ENCODE measurements around the gene FTCD. TPM values are rescaled to one million over a fixed set of nuclear protein-coding genes. Genes with fewer than 3 reads are reported as not detected.

The FTCD gene
- polyA plus RNA-seq, 1 donor, result 61.8 TPM

DNA sequence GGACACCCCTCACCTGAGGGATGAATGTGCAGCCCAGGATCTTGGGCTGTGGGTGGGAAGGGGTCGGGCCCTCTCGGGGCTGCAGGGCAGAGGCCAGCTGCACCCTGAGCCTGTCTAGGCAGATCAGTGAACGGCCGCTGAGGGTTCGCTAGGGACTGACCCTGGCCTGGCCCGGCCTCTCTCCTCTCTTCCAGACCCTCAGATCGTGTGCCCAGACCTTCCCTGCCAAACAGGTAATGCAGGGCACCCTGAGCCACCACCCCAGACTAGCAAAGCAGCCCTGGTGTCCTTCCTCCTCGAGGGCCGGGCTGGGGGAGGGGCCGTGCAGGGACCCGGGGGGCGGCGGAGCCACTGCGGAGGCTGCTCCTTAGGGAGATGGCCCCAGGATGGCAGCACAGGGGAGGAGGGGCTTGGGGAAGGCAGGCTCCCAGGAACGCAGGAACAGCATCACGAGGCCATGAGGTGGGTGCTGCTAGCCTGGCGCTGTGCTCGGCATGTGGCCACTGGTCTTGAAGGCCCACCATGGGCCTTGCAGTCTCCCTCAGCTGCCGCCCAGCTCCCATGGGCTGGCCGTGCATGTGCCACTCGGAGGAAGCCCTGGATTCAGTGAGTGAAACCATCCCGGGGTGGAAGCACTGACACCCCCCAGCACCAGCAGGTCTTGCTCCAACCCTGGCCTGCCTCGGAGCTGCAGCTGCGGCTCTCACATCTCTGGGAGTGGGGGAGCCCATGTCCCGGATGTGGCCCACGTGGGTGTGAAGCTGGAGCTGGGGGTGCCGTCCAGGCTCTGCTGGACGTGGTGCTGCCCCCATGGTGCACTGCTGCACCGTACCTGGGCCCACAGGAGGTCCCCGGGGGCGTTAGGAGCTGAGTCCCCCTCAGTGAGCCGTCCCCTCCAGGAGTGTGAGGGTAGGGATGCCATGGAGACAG is 28.8 kb downstream of the FTCD start:
- Histone ChIP-seq H3K9me3 (ENCODE audit: control insufficient read depth, low read depth, low read length) (no peaks in the 10 kb centered on the region), H3K27ac (ENCODE audit: low read length) (no peak overlapping the region), H3K27me3 (ENCODE audit: control insufficient read depth, insufficient read depth, low read length) (no peaks in the 10 kb centered on the region), H3K4me3 (ENCODE audit: low read length) (no peak overlapping the region), H3K36me3 (ENCODE audit: control insufficient read depth, insufficient read depth, low read length) (peaks cover 16% of the 10 kb centered on the region), H3K4me1 (ENCODE audit: control insufficient read depth, insufficient read depth, low read length) (no peaks in the 10 kb centered on the region)
- no CpG with 5 or more reads among the region's 32 CpGs for WGBS (ENCODE audit: insufficient coverage, low lambda C conversion rate)
- DNase-seq, result no peak

DNA sequence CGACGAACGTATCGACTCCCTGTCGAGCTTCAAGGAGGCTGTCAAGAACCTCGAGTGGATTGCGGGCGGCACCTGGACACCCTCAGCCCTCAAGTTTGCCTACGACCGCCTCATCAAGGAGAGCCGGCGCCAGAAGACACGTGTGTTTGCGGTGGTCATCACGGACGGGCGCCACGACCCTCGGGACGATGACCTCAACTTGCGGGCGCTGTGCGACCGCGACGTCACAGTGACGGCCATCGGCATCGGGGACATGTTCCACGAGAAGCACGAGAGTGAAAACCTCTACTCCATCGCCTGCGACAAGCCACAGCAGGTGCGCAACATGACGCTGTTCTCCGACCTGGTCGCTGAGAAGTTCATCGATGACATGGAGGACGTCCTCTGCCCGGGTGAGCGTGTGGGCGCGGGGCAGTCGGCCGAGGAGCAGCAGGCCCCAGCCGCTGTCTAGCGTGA is 29.5 kb downstream of the FTCD start:
- WGBS (ENCODE audit: insufficient coverage, low lambda C conversion rate), result no CpG with 5 or more reads among the region's 47 CpGs
- H3K9me3 ChIP-seq (ENCODE audit: control insufficient read depth, low read depth, low read length), result no peaks in the 10 kb centered on the region
- peaks cover 21% of the 10 kb centered on the region for H3K36me3 ChIP-seq (ENCODE audit: control insufficient read depth, insufficient read depth, low read length)
- H3K4me3 ChIP-seq (ENCODE audit: low read length), result no peak overlapping the region
- no peaks in the 10 kb centered on the region for H3K4me1 ChIP-seq (ENCODE audit: control insufficient read depth, insufficient read depth, low read length)
- DNase-seq, result no peak
- H3K27ac ChIP-seq (ENCODE audit: low read length), result no peak overlapping the region
- H3K27me3 ChIP-seq (ENCODE audit: control insufficient read depth, insufficient read depth, low read length), result no peaks in the 10 kb centered on the region

DNA sequence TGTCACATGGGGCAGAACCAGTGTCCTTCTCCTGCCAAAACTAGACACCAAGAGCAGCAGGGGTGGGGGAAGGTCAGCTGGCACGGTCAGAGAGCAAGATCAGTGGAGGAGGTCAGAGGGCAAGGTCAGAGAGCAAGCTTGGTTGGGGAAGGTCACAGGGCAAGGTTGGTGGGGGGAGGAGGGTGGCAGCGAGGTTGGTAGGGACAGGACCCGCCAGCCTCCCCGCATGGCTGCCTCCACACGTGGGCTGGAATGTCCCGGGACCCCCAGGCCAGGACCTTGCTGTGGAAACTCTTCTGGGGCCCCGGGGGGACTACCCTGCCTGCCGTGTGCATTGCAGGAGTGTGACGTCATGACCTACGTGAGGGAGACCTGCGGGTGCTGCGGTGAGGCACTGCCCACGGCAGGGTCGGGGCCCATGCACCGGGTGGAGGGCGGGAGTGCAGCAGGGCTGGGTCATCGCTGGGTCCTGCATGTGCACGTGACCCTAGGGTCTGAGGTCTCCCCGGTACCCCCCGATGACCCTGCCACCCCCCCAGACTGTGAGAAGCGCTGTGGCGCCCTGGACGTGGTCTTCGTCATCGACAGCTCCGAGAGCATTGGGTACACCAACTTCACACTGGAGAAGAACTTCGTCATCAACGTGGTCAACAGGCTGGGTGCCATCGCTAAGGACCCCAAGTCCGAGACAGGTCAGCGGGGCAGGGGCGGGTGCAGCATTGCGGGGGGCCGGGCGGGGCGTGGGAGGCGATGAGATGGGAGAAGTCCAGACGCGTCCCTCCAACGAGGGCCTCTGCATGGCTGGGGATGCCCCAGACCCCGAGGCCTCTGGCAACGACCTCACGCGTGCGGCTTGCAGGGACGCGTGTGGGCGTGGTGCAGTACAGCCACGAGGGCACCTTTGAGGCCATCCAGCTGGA is 30.2 kb downstream of the FTCD start:
- Histone ChIP-seq H3K36me3 (ENCODE audit: control insufficient read depth, insufficient read depth, low read length) (peaks cover 27% of the 10 kb centered on the region), H3K4me1 (ENCODE audit: control insufficient read depth, insufficient read depth, low read length) (no peaks in the 10 kb centered on the region), H3K4me3 (ENCODE audit: low read length) (no peak overlapping the region), H3K27ac (ENCODE audit: low read length) (no peak overlapping the region), H3K27me3 (ENCODE audit: control insufficient read depth, insufficient read depth, low read length) (no peaks in the 10 kb centered on the region), H3K9me3 (ENCODE audit: control insufficient read depth, low read depth, low read length) (no peaks in the 10 kb centered on the region)
- no peak for DNase-seq
- no CpG with 5 or more reads among the region's 49 CpGs for WGBS (ENCODE audit: insufficient coverage, low lambda C conversion rate)

DNA sequence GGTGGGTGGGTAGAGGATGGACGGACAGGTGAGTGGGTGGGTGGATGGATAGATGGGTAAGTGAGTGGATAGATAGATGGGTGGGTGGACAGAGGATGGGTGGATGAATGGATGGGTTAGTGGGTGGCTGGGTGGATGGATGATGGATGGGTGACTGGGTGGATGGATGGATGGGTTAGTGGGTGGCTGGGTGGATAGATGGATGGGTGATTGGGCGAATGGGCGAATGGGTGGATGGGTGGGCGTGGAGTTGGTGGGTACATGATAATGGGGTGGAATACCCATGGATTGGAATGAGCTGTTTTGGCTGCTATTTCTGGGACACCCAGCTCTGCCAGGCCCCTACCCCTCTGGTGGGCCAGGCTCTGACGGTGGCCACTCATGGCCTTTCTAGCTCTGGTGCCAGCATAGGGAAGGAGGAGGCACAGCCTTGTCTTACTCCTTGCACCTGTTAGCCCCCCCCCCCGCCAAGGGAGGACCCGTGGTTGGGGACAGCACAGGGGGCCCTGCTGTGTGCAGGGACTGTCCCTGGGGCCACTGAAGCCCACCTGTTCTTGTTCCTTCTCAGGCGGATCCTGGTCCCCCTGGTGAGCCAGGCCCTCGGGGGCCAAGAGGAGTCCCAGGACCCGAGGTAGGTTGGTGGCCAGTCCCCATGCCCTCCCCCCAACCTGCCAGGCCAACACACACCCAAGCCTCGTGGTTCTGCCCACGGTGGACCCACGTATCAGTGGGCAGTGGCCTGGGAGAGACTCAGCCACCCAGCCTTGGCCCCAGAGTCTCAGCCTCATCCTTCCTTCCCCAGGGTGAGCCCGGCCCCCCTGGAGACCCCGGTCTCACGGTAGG is 31.1 kb downstream of the FTCD start:
- 100% methylated on average over 1 of the region's 16 CpGs for WGBS (ENCODE audit: insufficient coverage, low lambda C conversion rate)
- Histone ChIP-seq H3K27ac (ENCODE audit: low read length) (no peak overlapping the region), H3K36me3 (ENCODE audit: control insufficient read depth, insufficient read depth, low read length) (peaks cover 32% of the 10 kb centered on the region)

DNA sequence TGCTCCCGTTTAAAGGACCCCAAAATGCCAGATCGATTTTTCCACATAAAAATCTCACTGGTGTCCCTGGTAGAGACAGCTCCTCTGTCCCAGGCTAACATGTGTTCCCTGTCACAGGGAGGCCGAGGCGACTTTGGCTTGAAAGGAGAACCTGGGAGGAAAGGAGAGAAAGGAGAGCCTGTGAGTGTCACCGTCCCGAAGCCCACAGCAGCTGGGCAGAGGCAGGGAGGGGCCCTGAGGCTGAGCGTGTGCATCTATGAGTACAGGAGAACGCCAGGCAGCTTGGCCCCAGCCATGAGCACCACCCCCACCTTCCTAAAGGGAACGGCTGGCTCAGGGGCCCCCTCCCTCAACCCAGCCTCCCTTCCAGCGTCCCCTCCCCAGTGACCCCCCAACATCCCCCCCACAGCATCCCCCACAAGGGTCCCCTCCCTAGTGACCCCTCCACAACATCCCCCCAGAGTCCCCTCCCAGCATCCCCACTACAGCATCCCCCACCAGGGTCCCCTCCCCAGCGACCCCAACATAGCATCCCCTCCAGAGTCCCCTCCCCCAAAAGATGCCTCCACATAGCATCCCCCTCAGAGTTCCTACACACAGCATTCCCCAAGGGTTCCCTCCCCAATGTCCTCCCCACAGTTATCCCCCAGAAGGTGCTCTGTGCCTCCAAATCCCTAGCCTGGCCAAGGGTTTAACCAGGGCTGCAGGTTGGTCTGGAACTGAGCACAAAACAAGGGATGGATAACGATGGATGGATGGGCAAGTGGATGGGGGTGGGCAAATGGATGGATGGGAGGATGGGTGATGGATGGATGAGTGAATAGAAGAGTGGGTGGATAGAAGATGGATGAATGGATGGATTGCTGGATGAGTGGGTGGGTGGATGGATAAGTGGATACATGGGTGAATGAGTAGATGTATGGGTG is 32.4 kb downstream of the FTCD start:
- DNase-seq, result no peak
- no peaks in the 10 kb centered on the region for H3K4me1 ChIP-seq (ENCODE audit: control insufficient read depth, insufficient read depth, low read length)
- no peak overlapping the region for H3K4me3 ChIP-seq (ENCODE audit: low read length)
- no peaks in the 10 kb centered on the region for H3K27me3 ChIP-seq (ENCODE audit: control insufficient read depth, insufficient read depth, low read length)
- WGBS (ENCODE audit: insufficient coverage, low lambda C conversion rate), result 92% methylated on average over 1 of the region's 12 CpGs
- no peak overlapping the region for H3K27ac ChIP-seq (ENCODE audit: low read length)
- peaks cover 36% of the 10 kb centered on the region for H3K36me3 ChIP-seq (ENCODE audit: control insufficient read depth, insufficient read depth, low read length)
- H3K9me3 ChIP-seq (ENCODE audit: control insufficient read depth, low read depth, low read length), result no peaks in the 10 kb centered on the region

More for the DNA sequence above, 31.1 kb downstream of the FTCD start:
- Histone ChIP-seq H3K27me3 (ENCODE audit: control insufficient read depth, insufficient read depth, low read length) (no peaks in the 10 kb centered on the region), H3K4me1 (ENCODE audit: control insufficient read depth, insufficient read depth, low read length) (no peaks in the 10 kb centered on the region), H3K9me3 (ENCODE audit: control insufficient read depth, low read depth, low read length) (no peaks in the 10 kb centered on the region), H3K4me3 (ENCODE audit: low read length) (no peak overlapping the region)
- no peak for DNase-seq

DNA sequence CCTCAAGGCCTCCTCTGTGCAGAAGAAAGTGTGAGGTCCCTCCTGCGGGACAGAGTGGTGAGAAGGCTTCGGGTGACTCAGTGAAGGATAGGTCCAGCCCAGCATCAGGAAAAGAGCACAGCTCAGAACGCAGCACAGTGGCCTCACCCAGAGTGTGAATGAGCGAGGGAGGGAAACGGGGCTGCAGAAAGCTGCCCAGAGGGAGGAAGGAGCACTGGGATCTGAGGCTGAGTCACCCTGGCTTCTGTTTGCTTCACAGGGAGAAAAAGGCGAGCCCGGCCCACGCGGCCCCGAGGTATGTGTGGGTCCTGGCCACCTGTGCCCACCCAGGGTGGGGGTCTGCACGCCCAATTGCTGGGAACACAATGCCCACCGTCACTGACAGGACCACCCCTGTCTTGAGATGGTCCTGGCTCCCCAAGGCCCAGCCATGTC is 33.1 kb downstream of the FTCD start:
- no peak overlapping the region for H3K4me3 ChIP-seq (ENCODE audit: low read length)
- H3K36me3 ChIP-seq (ENCODE audit: control insufficient read depth, insufficient read depth, low read length), result peaks cover 34% of the 10 kb centered on the region
- H3K27ac ChIP-seq (ENCODE audit: low read length), result no peak overlapping the region
- WGBS (ENCODE audit: insufficient coverage, low lambda C conversion rate), result 80% methylated on average over 1 of the region's 12 CpGs
- H3K27me3 ChIP-seq (ENCODE audit: control insufficient read depth, insufficient read depth, low read length), result no peaks in the 10 kb centered on the region
- DNase-seq, result no peak
- no peaks in the 10 kb centered on the region for H3K9me3 ChIP-seq (ENCODE audit: control insufficient read depth, low read depth, low read length)
- H3K4me1 ChIP-seq (ENCODE audit: control insufficient read depth, insufficient read depth, low read length), result no peaks in the 10 kb centered on the region

DNA sequence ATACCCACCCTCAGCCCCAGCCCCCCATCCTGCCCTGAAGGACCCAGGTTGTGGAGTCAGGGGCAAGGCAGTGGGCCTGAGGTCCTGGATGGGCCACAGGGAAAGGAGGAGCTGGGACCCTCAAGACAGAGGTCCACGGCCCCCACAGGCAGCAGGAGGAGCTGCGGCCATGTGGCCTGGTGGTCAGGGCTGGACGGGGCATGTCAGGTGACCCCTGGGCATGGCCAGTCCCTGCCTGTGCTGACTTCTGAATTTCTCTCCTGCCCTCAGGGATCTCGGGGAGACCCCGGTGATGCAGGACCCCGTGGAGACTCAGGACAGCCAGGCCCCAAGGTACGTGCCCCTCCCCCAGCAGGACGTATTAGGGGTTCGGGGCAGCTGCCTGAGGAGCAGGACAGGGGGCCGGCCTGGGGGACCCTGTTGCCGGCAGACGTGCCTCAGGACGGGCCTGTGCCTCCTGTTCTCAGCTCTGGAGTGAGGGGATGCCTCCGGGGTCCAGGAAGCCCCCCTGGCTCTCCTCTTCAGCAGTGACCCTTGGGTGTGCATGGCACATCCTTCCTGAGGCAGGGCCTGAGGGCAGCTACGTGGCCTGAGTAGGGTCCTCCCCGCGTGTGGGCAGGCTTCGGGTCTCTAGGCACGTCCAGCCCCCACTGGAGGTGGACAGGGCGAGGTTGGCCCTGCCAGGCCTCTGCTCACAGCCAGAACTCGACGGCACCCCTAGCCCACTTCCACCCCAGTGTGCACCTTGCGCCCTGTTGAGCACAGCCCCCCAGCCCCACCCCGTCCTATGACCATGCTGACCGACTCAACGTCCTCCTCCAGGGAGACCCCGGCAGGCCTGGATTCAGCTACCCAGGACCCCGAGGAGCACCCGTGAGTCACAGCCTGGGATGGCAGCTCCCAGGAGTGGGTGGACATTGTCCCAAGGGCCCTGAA is 33.8 kb downstream of the FTCD start:
- Histone ChIP-seq H3K27me3 (ENCODE audit: control insufficient read depth, insufficient read depth, low read length) (no peaks in the 10 kb centered on the region), H3K4me3 (ENCODE audit: low read length) (no peak overlapping the region), H3K36me3 (ENCODE audit: control insufficient read depth, insufficient read depth, low read length) (peaks cover 39% of the 10 kb centered on the region), H3K27ac (ENCODE audit: low read length) (no peak overlapping the region), H3K9me3 (ENCODE audit: control insufficient read depth, low read depth, low read length) (no peaks in the 10 kb centered on the region), H3K4me1 (ENCODE audit: control insufficient read depth, insufficient read depth, low read length) (no peaks in the 10 kb centered on the region)
- no CpG with 5 or more reads among the region's 29 CpGs for WGBS (ENCODE audit: insufficient coverage, low lambda C conversion rate)
- DNase-seq, result no peak

DNA sequence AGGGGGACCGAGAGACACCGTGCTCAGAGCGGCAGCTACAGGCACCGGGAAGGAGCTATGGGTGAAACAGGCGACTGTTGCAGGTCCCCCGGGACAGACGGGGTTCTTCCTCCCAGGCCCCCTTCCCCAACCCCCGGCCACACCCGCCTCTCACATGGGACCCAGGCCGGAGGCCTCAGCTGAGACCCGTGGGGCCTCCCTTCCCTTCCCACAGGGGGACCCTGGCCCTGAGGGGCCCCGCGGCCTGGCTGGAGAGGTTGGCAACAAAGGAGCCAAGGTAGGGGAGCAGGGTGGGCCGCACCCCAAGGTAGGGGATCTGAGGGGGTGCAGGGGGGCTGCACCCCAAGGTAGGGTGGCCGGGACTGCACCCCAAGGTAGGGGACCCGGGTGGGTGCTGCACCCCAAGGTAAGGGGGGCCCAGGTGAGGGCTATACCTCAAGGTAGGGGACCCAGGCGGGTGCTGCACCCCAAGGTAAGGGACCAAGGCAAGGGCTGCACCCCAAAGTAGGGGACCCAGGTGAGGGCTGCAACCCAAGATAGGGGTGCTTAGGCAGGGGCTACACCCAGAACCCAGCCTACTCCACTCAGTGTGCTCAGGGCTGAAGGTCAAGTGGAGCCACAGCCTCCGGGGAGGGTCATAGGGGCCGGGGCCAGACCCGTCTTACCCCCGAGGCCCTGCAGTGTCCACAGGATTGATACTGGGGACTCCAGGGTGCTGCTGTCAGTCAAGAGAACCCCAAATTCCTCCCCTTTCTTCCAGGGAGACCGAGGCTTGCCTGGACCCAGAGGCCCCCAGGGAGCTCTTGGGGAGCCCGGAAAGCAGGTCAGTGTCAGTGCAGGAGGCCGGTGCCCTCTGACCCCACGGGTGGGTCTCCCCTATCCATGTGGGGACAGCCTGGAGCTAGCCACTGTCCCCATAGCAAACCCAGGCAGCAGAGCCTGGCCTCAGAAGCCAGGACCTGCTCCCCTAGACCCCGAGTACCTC is 34.8 kb downstream of the FTCD start:
- no peaks in the 10 kb centered on the region for H3K9me3 ChIP-seq (ENCODE audit: control insufficient read depth, low read depth, low read length)
- H3K36me3 ChIP-seq (ENCODE audit: control insufficient read depth, insufficient read depth, low read length), result peaks cover 41% of the 10 kb centered on the region
- no peak overlapping the region for H3K4me3 ChIP-seq (ENCODE audit: low read length)
- no CpG with 5 or more reads among the region's 26 CpGs for WGBS (ENCODE audit: insufficient coverage, low lambda C conversion rate)
- no peak for DNase-seq
- H3K4me1 ChIP-seq (ENCODE audit: control insufficient read depth, insufficient read depth, low read length), result no peaks in the 10 kb centered on the region
- H3K27ac ChIP-seq (ENCODE audit: low read length), result no peak overlapping the region
- H3K27me3 ChIP-seq (ENCODE audit: control insufficient read depth, insufficient read depth, low read length), result no peaks in the 10 kb centered on the region
